ENCODE results near the gene VPS36.
"Not testable (repeated sequence)": the region's sequence is repeated elsewhere in the genome, so short reads cannot be mapped to it uniquely, and the experiment has no call there.

GRCh38 chr13:52497979-52498378, 47.5 kb upstream of the VPS36 start:
- not testable (repeated sequence) for TF ChIP-seq CTCF (IDR thresholded peaks at IDR 0.05); ELK1 (IDR thresholded peaks at IDR 0.05; ENCODE audit: low read depth, low read length); MAFK (IDR thresholded peaks at IDR 0.05; ENCODE audit: partially characterized antibody)

Measured in A549 (cell line).